WERI-Rb-1 (cell line): ENCODE measurements around the gene RAPGEF1.
"Not testable (repeated sequence)": the region's sequence is repeated elsewhere in the genome, so short reads cannot be mapped to it uniquely, and the experiment has no call there.

ENCODE experiments used
- DNase-seq: peaks from one replicate; pipeline ENCODE4 v3.0.0-alpha.2; 2020
- H3K27ac ChIP-seq: fragments of 250-450 bp; sonication (Bioruptor Pico); 2 replicates; pipeline ENCODE4 v1.5.1; 2020; ENCODE audit warnings: mild to moderate bottlenecking, moderate library complexity
- H3K27me3 ChIP-seq: fragments of 250-450 bp; sonication (Bioruptor Pico); 2 replicates; pipeline ENCODE4 v1.5.1; 2021; ENCODE audit warnings: mild to moderate bottlenecking, low read depth, moderate library complexity; ENCODE audit not compliant: insufficient read depth, severe bottlenecking
- H3K36me3 ChIP-seq: fragments of 250-450 bp; sonication (Bioruptor Pico); 2 replicates; pipeline ENCODE4 v1.5.1; 2020; ENCODE audit warnings: mild to moderate bottlenecking, moderate library complexity
- H3K4me3 ChIP-seq: 2 replicates; pipeline ENCODE4 v1.5.1; 2011; ENCODE audit warnings: low read depth, mild to moderate bottlenecking, control low read depth, low read length
- H3K9me3 ChIP-seq: fragments of 250-450 bp; sonication (Bioruptor Pico); 2 replicates; pipeline ENCODE4 v1.5.1; 2021; ENCODE audit warnings: mild to moderate bottlenecking, moderate library complexity; ENCODE audit not compliant: severe bottlenecking
- TF ChIP-seq, protein P1 (sequence below): IDR thresholded peaks from 2 replicates; pipeline ENCODE4 v1.5.1; 2011; ENCODE audit warnings: low read depth, mild to moderate bottlenecking, control low read depth, inconsistent platforms, low read length

Gene RAPGEF1

DNA sequence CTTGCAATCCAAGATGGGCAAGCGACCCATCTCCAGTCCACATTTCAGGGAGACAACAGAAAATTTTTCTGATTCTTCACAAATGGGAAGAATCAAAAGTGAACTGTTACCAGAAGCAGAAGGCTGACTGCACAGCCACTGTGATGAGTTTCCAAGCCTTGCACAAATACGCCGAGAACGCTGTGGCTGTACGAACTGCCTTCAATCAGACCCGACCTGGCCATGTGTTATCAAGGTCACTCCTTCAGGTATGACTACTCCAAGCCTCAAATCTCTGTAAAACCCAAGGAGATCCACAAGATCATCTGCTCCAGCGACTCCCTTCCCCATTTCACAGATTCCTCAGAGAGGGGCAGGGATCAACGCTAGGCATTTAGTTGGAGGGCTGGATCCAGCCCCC is 26.9 kb downstream of the RAPGEF1 start:
- no peaks in the 10 kb centered on the region for H3K27me3 ChIP-seq
- H3K36me3 ChIP-seq, result no peaks in the 10 kb centered on the region
- H3K4me3 ChIP-seq, result no peak overlapping the region
- TF ChIP-seq, protein P1, sequence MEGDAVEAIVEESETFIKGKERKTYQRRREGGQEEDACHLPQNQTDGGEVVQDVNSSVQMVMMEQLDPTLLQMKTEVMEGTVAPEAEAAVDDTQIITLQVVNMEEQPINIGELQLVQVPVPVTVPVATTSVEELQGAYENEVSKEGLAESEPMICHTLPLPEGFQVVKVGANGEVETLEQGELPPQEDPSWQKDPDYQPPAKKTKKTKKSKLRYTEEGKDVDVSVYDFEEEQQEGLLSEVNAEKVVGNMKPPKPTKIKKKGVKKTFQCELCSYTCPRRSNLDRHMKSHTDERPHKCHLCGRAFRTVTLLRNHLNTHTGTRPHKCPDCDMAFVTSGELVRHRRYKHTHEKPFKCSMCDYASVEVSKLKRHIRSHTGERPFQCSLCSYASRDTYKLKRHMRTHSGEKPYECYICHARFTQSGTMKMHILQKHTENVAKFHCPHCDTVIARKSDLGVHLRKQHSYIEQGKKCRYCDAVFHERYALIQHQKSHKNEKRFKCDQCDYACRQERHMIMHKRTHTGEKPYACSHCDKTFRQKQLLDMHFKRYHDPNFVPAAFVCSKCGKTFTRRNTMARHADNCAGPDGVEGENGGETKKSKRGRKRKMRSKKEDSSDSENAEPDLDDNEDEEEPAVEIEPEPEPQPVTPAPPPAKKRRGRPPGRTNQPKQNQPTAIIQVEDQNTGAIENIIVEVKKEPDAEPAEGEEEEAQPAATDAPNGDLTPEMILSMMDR, result no peak
- DNase-seq, result no peak
- peak overlapping the region; percentile 1; the same call in 1 of the 2 replicates for H3K27ac ChIP-seq
- H3K9me3 ChIP-seq, result no peaks in the 10 kb centered on the region

DNA sequence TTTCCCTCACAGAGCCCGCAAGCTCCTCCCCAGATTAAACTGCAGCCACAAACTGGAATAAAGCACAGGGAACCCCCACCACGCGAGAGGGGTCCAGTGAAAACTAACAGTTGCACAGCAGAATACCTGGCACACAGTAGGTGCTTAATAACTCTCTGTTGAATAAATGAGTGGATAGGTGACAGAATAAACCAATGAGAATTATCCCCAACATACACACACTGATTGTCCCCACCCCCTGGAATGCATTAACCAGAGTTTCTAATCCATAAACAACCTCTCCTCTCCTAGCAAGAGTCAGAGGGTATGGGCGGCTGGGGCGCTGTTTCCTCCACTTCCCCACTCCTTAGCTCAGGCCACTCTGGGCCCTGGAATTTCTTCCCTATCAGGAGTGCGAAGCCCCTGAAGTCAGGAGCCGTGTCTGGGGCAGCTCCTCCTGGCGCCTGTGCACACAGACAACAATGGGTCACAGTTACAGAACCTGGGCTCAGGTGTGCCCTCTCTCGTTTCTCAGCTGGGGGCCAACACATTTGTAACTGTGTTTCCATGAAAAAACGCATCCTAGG is 27.6 kb downstream of the RAPGEF1 start:
- TF ChIP-seq, protein P1, result no peak
- Histone ChIP-seq H3K36me3 (no peaks in the 10 kb centered on the region), H3K4me3 (no peak overlapping the region), H3K27ac (peak overlapping the region; percentile 1; the same call in 1 of the 2 replicates), H3K27me3 (no peaks in the 10 kb centered on the region), H3K9me3 (no peaks in the 10 kb centered on the region)
- DNase-seq, result no peak

DNA sequence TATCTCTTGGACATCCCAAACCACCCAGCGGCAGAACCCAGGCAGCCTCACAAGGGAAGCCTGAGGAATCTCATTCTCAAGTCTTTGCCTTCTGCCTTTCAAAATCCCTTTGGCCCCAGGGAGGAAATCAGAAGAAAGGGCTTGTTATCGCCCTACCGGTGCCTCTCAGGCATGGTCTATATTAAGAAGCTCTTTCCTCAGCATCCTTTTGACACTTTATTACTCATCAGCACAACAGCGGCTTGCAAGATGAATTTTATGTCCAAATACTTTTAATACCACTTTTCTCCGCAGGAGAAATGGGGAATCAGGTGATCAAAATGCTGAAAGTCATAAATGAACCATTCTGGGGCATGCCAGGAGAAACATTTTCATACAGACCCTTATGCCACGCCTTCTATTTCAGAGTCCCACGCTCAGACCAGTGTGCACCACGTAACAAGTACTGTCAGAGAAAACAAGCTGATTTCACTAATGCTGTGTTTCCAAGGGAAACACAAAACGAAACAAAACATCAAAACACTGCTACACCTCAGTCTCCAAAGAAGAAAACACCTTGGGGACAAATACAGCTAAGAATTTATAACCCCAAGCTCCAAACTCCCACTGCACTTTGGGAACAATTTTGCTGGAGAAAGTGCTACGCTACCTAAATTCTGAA is 30.0 kb downstream of the RAPGEF1 start:
- no peak overlapping the region for H3K4me3 ChIP-seq
- H3K27ac ChIP-seq, result no peak overlapping the region
- TF ChIP-seq, protein P1, result no peak
- no peaks in the 10 kb centered on the region for H3K9me3 ChIP-seq
- H3K27me3 ChIP-seq, result no peaks in the 10 kb centered on the region
- no peaks in the 10 kb centered on the region for H3K36me3 ChIP-seq
- DNase-seq, result no peak

DNA sequence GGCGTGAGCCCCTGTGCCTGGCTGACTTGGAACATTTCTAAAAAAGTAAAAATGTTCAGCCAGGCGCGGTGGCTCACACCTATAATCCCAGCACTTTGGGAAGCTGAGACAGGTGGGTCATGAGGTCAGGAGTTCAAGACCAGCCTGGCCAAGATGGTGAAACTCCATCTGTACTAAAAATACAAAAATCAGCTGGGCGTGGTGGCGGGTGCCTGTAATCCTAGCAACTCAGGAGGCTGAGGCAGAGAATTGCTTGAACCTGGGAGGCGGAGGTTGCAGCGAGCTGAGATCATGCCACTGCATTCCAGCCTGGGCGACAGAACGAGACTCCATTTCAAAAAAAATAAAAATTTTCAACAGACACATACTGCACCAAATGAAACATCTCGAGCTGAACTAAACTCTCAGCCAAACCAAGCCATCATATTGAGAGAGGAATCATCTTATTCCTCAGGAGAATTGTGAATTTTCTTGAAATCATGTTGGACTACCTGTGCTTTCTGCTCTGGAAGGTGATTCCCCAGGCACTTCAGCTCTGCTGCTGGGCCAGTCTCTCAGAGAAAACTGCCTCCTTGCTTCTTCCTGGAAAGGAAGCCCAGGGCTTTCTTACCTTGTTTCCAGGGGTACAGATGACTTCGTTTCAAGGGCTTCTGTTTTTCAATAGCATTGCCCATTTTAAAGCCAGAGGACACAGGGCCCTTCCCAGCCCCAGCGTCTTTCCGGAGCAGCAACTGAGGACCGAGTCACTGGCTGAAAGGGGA is 30.7 kb downstream of the RAPGEF1 start:
- H3K27me3 ChIP-seq, H3K4me3 ChIP-seq, DNase-seq, H3K36me3 ChIP-seq, H3K27ac ChIP-seq, H3K9me3 ChIP-seq: not testable (repeated sequence)

DNA sequence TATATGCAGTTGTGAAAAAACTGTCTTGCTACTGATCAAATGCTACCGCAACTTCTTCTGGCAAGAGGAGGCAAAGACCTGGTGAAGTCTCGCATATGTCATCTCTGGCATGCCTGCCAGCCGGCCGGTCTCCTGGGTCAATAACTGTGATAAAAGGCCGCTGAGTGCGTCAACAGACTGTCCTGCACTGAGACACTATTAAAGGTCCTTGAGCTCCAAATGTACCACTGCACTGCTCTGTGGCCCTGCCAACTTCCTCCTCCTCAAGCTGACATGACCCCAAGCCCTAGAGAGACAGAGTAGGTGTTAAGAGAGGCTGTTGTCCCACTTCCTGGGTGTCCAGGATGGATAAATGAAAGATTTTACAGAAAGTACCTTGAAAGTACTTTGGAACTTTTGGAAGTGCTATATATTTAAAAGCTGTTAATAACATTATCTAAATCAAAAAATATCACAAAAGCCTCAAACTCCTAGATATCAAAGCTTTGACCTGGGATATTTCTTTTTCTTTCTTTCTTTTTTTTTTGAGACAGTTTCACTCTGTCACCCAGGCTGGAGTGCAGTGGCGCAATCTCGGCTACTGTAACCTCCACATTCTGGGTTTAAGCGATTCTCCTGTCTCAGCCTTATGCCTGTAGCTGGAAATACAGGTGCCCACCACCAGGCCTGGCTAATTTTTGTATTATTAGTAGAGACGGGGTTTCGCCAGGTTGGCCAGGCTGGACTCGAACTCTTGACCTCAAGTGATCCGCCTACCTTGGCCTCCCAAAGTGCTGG is 31.5 kb downstream of the RAPGEF1 start:
- DNase-seq, result no peak
- TF ChIP-seq, protein P1, result no peak
- Histone ChIP-seq H3K27ac (no peak overlapping the region), H3K9me3 (no peaks in the 10 kb centered on the region), H3K4me3 (no peak overlapping the region), H3K27me3 (no peaks in the 10 kb centered on the region), H3K36me3 (no peaks in the 10 kb centered on the region)

DNA sequence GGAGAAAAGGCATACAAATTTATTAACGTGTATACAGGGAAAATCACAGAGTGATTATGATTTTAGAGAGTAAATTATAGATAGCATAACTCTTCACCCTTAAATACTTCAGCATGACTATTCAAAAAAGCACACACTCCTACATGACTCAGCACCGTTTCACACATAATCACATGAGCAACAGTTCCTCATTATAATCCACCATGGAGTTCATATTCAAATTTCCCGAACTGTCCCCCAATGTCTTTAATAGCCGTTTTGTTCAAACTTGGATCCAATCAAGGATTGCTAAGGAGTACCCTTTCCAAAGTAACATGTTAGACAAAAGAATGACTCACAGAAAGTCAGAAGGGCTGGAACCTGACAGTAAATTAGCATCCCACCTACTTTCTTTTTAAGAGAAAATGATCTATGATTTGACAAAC is 32.1 kb downstream of the RAPGEF1 start:
- no peaks in the 10 kb centered on the region for H3K27me3 ChIP-seq
- H3K36me3 ChIP-seq, result no peaks in the 10 kb centered on the region
- no peak for DNase-seq
- H3K9me3 ChIP-seq, result no peaks in the 10 kb centered on the region
- no peak overlapping the region for H3K4me3 ChIP-seq
- no peak overlapping the region for H3K27ac ChIP-seq
- TF ChIP-seq, protein P1, result no peak
